SK-N-SH treated with all-trans-retinoic acid at 6 μM for 48 hours (cell line): ENCODE measurements around the gene SORL1.
"Not testable (repeated sequence)": the region's sequence is repeated elsewhere in the genome, so short reads cannot be mapped to it uniquely, and the experiment has no call there.

Experiments
- ATAC-seq: fragments of 200-7000 bp; cut with Tn5 transposase; 3 replicates; pipeline ENCODE4 v1.9.1; 2020; ENCODE audit warnings: mild to moderate bottlenecking, moderate library complexity
- ARNTL ChIP-seq: fragments of 450-650 bp; formaldehyde crosslinking; IDR thresholded peaks from 2 replicates; pipeline ENCODE4 v1.5.0; 2020; ENCODE audit warnings: low read depth, mild to moderate bottlenecking, moderate library complexity, borderline replicate concordance
- CSDC2 ChIP-seq: fragments of 250-450 bp; sonication (Bioruptor Pico); IDR thresholded peaks from 2 replicates; pipeline ENCODE4 v1.5.0; 2020; ENCODE audit warnings: mild to moderate bottlenecking, moderate library complexity
- ESRRG ChIP-seq: fragments of 250-450 bp; sonication (Bioruptor Pico); IDR thresholded peaks from 2 replicates; pipeline ENCODE4 v1.6.1; 2021; ENCODE audit warnings: mild to moderate bottlenecking
- ISL1 ChIP-seq: fragments of 250-450 bp; sonication (Bioruptor Pico); IDR thresholded peaks from 2 replicates; pipeline ENCODE4 v2.1.2; 2022; ENCODE audit warnings: mild to moderate bottlenecking, moderate library complexity
- OSR1 ChIP-seq: fragments of 250-450 bp; sonication (Bioruptor Pico); IDR thresholded peaks from 2 replicates; pipeline ENCODE4 v1.8.0; 2022; ENCODE audit warnings: moderate library complexity, mild to moderate bottlenecking, inconsistent platforms
- PPARA ChIP-seq: fragments of 250-450 bp; sonication (Bioruptor Pico); IDR thresholded peaks from 2 replicates; pipeline ENCODE4 v1.5.0; 2020; ENCODE audit warnings: mild to moderate bottlenecking, borderline replicate concordance
- RARB ChIP-seq: fragments of 250-450 bp; sonication (Bioruptor Pico); IDR thresholded peaks from 2 replicates; pipeline ENCODE4 v1.8.0; 2021; ENCODE audit warnings: mild to moderate bottlenecking, moderate library complexity
- SNAI2 ChIP-seq: fragments of 250-450 bp; sonication (Bioruptor Pico); IDR thresholded peaks from 2 replicates; pipeline ENCODE4 v1.5.0; 2020; ENCODE audit warnings: mild to moderate bottlenecking, moderate library complexity
- TCF4 ChIP-seq: fragments of 250-450 bp; sonication (Bioruptor Pico); IDR thresholded peaks from 2 replicates; pipeline ENCODE4 v1.8.0; 2021; ENCODE audit warnings: mild to moderate bottlenecking, moderate library complexity, borderline replicate concordance
- TOX ChIP-seq: fragments of 250-450 bp; sonication (Bioruptor Pico); IDR thresholded peaks from 2 replicates; pipeline ENCODE4 v1.8.0; 2021; ENCODE audit warnings: mild to moderate bottlenecking, moderate library complexity, borderline replicate concordance
- ZC3H10 ChIP-seq: fragments of 250-450 bp; sonication (Bioruptor Pico); IDR thresholded peaks from 2 replicates; pipeline ENCODE4 v1.5.1; 2021; ENCODE audit warnings: mild to moderate bottlenecking, moderate library complexity
- ZFP30 ChIP-seq: fragments of 450-650 bp; formaldehyde crosslinking; IDR thresholded peaks from 2 replicates; pipeline ENCODE4 v1.5.0; 2022; ENCODE audit warnings: mild to moderate bottlenecking, moderate library complexity
- ZNF565 ChIP-seq: fragments of 450-650 bp; formaldehyde crosslinking; conservative IDR thresholded peaks from 2 replicates; pipeline ENCODE4 v1.5.0; 2020; ENCODE audit warnings: low read depth, mild to moderate bottlenecking, moderate library complexity
- ZNF70 ChIP-seq: fragments of 450-650 bp; formaldehyde crosslinking; IDR thresholded peaks from 2 replicates; pipeline ENCODE4 v1.5.0; 2020; ENCODE audit warnings: mild to moderate bottlenecking, moderate library complexity
- ZNF8 ChIP-seq: fragments of 450-650 bp; formaldehyde crosslinking; IDR thresholded peaks from 2 replicates; pipeline ENCODE4 v1.5.0; 2020; ENCODE audit warnings: mild to moderate bottlenecking, moderate library complexity
- TF ChIP-seq, protein P1 (sequence below): fragments of 250-450 bp; sonication (Bioruptor Pico); IDR thresholded peaks from 2 replicates; pipeline ENCODE4 v1.8.0; 2020; ENCODE audit warnings: mild to moderate bottlenecking, moderate library complexity, borderline replicate concordance
- TF ChIP-seq, protein P2 (sequence below): fragments of 250-450 bp; sonication (Bioruptor Pico); IDR thresholded peaks from 2 replicates; pipeline ENCODE4 v1.8.0; 2021; ENCODE audit warnings: low read depth, mild to moderate bottlenecking, moderate library complexity, borderline replicate concordance
- TF ChIP-seq, protein P3 (sequence below): fragments of 250-450 bp; sonication (Bioruptor Pico); IDR thresholded peaks from 2 replicates; pipeline ENCODE4 v1.5.0; 2020; ENCODE audit warnings: mild to moderate bottlenecking, moderate library complexity
- TF ChIP-seq, protein P4 (sequence below): fragments of 250-450 bp; sonication (Bioruptor Pico); IDR thresholded peaks from 2 replicates; pipeline ENCODE4 v1.5.1; 2021; ENCODE audit warnings: mild to moderate bottlenecking, moderate library complexity
- TF ChIP-seq, protein P5 (sequence below): fragments of 250-450 bp; sonication (Bioruptor Pico); IDR thresholded peaks from 2 replicates; pipeline ENCODE4 v1.5.1; 2020; ENCODE audit warnings: low read depth, mild to moderate bottlenecking, moderate library complexity

The SORL1 gene

DNA sequence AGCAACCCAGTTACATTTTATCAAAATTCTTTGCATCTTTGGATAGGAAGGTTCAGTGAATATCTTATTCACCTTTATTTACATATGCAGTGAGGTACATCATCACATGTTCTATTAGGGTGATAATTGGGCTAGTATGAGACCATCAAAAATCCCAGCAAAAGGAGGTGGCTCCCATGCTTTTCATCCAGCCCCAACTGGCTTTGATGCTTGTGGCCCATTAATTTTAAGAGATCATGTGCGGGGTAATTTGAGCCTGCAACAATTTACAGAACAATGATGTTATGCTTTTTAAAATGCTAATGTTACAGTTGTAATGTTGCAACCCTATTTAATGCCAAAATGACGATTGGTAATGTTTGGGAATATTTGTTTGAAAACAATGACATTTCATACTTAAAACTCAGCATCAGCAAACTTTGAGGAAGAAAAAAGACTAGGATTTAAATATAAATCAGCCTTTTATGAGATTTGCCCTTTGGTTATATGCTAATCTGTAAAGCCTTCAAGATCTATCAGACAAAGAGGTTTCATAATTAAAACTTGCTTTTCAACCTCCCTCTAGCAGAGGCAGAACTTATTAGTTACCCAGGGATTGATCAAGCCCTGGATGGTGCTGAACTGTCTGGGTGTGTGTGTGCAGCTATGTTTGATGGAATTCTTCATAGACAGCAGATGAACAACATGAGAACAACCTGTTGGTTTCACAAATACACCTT is 184.1 kb downstream of the SORL1 start:
- TF ChIP-seq, protein P1, sequence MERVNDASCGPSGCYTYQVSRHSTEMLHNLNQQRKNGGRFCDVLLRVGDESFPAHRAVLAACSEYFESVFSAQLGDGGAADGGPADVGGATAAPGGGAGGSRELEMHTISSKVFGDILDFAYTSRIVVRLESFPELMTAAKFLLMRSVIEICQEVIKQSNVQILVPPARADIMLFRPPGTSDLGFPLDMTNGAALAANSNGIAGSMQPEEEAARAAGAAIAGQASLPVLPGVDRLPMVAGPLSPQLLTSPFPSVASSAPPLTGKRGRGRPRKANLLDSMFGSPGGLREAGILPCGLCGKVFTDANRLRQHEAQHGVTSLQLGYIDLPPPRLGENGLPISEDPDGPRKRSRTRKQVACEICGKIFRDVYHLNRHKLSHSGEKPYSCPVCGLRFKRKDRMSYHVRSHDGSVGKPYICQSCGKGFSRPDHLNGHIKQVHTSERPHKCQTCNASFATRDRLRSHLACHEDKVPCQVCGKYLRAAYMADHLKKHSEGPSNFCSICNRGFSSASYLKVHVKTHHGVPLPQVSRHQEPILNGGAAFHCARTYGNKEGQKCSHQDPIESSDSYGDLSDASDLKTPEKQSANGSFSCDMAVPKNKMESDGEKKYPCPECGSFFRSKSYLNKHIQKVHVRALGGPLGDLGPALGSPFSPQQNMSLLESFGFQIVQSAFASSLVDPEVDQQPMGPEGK (CRISPR knock-in tag): no peak
- no peak for TF ChIP-seq ISL1 (CRISPR knock-in tag)
- TF ChIP-seq RARB (CRISPR knock-in tag): no peak
- ATAC-seq: no peak

DNA sequence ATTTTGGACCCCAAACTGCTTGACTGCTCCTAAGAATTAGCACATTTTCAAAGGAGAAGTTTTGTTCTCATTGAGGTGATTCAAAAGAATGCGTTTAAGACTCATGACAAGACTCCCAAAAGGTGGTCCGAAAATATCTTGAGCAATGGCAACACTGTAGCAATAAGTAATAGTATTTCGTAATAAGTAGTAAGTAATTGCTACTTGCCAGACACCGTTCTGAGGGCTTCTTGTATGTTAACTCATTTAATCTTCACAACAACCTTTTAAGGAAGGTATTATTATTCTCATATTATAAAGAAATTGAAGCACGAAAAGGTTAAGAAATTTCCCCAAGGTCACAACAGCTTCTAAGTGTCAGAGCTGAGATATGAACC is 184.7 kb downstream of the SORL1 start:
- TF ChIP-seq TCF4 (no peak), TOX (CRISPR knock-in tag) (no peak), ISL1 (CRISPR knock-in tag) (no peak), ZNF70 (CRISPR knock-in tag) (no peak), SNAI2 (CRISPR knock-in tag) (no peak), CSDC2 (CRISPR knock-in tag) (no peak), OSR1 (no peak), ZFP30 (no peak), ESRRG (CRISPR knock-in tag) (no peak), ZNF565 (CRISPR knock-in tag) (no peak), ZC3H10 (CRISPR knock-in tag) (no peak), PPARA (CRISPR knock-in tag) (no peak), ARNTL (CRISPR knock-in tag) (no peak), ZNF8 (CRISPR knock-in tag) (no peak)
- TF ChIP-seq, protein P2, sequence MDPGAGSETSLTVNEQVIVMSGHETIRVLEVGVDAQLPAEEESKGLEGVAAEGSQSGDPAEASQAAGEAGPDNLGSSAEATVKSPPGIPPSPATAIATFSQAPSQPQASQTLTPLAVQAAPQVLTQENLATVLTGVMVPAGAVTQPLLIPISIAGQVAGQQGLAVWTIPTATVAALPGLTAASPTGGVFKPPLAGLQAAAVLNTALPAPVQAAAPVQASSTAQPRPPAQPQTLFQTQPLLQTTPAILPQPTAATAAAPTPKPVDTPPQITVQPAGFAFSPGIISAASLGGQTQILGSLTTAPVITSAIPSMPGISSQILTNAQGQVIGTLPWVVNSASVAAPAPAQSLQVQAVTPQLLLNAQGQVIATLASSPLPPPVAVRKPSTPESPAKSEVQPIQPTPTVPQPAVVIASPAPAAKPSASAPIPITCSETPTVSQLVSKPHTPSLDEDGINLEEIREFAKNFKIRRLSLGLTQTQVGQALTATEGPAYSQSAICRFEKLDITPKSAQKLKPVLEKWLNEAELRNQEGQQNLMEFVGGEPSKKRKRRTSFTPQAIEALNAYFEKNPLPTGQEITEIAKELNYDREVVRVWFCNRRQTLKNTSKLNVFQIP (CRISPR knock-in tag): no peak
- TF ChIP-seq, protein P3, sequence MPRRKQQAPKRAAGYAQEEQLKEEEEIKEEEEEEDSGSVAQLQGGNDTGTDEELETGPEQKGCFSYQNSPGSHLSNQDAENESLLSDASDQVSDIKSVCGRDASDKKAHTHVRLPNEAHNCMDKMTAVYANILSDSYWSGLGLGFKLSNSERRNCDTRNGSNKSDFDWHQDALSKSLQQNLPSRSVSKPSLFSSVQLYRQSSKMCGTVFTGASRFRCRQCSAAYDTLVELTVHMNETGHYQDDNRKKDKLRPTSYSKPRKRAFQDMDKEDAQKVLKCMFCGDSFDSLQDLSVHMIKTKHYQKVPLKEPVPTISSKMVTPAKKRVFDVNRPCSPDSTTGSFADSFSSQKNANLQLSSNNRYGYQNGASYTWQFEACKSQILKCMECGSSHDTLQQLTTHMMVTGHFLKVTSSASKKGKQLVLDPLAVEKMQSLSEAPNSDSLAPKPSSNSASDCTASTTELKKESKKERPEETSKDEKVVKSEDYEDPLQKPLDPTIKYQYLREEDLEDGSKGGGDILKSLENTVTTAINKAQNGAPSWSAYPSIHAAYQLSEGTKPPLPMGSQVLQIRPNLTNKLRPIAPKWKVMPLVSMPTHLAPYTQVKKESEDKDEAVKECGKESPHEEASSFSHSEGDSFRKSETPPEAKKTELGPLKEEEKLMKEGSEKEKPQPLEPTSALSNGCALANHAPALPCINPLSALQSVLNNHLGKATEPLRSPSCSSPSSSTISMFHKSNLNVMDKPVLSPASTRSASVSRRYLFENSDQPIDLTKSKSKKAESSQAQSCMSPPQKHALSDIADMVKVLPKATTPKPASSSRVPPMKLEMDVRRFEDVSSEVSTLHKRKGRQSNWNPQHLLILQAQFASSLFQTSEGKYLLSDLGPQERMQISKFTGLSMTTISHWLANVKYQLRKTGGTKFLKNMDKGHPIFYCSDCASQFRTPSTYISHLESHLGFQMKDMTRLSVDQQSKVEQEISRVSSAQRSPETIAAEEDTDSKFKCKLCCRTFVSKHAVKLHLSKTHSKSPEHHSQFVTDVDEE (CRISPR knock-in tag): no peak
- TF ChIP-seq, protein P4, sequence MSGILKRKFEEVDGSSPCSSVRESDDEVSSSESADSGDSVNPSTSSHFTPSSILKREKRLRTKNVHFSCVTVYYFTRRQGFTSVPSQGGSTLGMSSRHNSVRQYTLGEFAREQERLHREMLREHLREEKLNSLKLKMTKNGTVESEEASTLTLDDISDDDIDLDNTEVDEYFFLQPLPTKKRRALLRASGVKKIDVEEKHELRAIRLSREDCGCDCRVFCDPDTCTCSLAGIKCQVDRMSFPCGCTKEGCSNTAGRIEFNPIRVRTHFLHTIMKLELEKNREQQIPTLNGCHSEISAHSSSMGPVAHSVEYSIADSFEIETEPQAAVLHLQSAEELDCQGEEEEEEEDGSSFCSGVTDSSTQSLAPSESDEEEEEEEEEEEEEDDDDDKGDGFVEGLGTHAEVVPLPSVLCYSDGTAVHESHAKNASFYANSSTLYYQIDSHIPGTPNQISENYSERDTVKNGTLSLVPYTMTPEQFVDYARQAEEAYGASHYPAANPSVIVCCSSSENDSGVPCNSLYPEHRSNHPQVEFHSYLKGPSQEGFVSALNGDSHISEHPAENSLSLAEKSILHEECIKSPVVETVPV (CRISPR knock-in tag): no peak
- TF ChIP-seq, protein P1 (CRISPR knock-in tag): no peak
- TF ChIP-seq, protein P5, sequence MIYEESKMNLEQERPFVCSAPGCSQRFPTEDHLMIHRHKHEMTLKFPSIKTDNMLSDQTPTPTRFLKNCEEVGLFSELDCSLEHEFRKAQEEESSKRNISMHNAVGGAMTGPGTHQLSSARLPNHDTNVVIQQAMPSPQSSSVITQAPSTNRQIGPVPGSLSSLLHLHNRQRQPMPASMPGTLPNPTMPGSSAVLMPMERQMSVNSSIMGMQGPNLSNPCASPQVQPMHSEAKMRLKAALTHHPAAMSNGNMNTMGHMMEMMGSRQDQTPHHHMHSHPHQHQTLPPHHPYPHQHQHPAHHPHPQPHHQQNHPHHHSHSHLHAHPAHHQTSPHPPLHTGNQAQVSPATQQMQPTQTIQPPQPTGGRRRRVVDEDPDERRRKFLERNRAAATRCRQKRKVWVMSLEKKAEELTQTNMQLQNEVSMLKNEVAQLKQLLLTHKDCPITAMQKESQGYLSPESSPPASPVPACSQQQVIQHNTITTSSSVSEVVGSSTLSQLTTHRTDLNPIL (CRISPR knock-in tag): no peak
- no peak for ATAC-seq

DNA sequence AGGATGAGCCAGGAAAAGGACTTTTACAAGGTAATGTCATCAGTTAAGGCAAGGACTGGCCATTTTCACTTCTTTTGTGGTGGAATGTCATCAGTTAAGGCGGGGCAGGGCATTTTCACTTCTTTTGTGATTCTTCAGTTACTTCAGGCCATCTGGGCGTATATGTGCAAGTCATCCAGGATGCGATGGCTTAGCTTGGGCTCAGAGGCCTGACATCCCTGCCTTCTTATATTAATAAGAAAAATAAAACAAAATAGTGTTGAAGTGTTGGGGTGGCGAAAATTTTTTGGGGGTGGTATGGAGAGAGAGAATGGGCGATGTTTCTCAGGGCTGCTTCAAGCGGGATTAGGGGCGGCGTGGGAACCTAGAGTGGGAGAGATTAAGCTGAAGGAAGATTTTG is 185.5 kb downstream of the SORL1 start:
- ATAC-seq: not testable (repeated sequence)
